SK-N-DZ (cell line): ENCODE data around the gene DEXI.
A peak's percentile ranks its signal among the peaks of the same experiment; 100 is the strongest.
"Not testable (repeated sequence)": the region's sequence is repeated elsewhere in the genome, so short reads cannot be mapped to it uniquely, and the experiment has no call there.

ENCODE experiments used
- DNase-seq: peaks from one replicate; pipeline ENCODE4 v3.0.0-alpha.2; 2015; ENCODE audit warnings: low spot score

DEXI gene

GRCh38 chr16:10969615-10970014 is 27.3 kb upstream of the DEXI start:
- no peak for DNase-seq

DNA sequence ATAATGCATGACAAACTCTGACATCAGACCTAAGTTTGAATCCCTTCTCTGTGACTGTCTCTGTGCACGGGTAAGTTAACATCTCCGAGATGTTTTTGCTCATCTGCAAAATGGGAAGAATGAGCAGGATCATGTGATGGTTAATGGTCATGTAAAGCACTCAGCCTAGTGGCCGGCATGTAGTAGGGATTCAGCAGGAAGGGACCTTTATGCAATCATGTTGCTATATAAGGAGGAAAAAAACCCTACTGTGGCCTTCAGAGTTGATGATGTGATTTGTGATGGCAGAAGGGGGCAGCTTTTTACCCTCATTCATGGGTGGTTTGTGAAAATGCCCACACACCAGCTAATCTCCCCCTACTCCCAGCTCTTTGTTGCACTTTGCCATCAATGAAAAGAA is 26.2 kb upstream of the DEXI start:
- no peak for DNase-seq

GRCh38 chr16:10967986-10968385 is 25.7 kb upstream of the DEXI start:
- no peak for DNase-seq

DNA sequence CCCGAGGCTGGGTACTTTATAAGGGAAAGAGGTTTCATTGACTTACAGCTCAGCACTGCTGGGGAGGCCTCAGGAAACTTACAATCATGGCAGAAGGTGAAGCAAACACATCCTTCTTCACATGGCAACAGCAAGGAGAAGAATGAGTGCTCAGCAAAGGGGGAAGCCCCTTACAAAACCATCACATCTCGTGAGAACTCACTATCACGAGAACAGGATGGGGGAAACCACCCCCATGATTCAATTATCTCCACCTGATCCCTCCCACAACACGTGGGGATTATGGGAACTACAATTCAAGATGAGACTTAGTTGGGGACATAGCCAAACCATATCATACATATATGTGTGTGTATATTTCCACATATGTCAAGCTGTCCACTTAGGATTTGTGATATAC is 24.3 kb upstream of the DEXI start:
- not testable (repeated sequence) for DNase-seq

- DNase-seq, result no peak
Measured at GRCh38 chr16:10966129-10966528, 23.9 kb upstream of the DEXI start.

GRCh38 chr16:10965440-10966061 is 23.3 kb upstream of the DEXI start:
- no peak for DNase-seq

GRCh38 chr16:10964891-10965326 is 22.6 kb upstream of the DEXI start:
- no peak for DNase-seq

DNA sequence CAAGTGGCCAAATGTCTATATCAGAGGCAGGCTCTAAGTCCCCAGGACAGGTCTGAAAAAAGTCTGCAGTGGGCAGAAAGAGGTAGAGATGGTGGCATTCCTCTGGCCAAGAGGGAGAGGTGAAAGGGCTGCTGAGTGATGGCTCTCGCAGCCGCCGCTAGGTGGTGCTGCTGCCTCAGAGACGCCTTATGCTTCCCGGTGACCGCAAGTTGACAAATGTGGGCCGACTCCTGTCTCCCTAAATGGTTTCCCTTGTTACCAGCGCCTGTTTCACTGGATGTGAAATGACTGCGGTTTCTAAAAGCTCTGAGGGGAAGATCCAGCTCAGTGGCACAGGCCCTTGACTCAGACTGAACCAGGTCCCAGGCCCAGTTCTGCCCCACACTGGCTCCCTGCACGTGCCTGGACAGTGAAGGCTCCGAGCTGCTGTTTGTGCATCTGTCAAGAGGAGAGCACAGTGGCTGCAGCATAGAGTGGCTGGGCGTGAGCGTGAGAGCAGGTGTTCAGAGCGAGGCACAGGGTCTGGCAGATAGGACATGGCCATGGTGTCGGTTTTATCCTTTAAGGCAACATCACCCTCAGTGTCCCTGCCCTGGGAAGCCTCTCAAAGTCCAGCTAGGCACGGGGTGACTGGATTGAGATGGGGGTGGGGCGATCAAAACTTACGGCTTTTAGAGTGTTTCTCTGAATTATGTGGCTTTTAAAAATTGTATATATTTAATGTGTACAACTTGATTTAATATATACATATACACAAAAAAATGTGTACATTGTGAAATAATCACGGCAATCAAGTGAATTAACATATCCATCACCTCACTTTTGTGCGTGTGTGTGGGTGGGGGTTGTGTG is 22.0 kb upstream of the DEXI start:
- DNase-seq, result peak; percentile 73

- no peak for DNase-seq
Measured at GRCh38 chr16:10961231-10961630, 19.0 kb upstream of the DEXI start.

GRCh38 chr16:10959161-10959560 is 16.9 kb upstream of the DEXI start:
- DNase-seq, result no peak

GRCh38 chr16:10957771-10958482 is 15.7 kb upstream of the DEXI start:
- DNase-seq, result peak; percentile 53

GRCh38 chr16:10954903-10955302 is 12.6 kb upstream of the DEXI start:
- DNase-seq, result no peak

- DNase-seq, result no peak
Measured at GRCh38 chr16:10951026-10951425, 8.8 kb upstream of the DEXI start.

DNA sequence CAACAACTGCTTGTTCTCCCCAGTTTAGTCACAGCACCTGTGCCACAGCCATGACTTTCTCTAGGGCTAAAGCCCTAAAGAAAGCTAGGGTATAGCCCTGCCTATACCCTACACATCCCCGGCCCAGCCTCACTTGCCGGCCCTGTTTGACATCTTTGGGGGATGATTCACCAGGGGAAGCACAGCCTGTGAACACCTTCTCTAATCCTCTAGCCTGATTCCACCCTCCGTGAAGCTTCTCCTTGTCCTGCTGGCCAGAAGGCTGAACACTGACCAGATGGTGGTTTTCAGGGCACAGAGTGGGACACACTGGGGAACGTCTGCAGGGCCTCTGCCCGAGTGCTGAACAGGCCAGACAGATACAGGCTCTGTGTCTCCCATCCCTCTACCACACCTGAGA is 8.1 kb upstream of the DEXI start:
- DNase-seq, result no peak

DNA sequence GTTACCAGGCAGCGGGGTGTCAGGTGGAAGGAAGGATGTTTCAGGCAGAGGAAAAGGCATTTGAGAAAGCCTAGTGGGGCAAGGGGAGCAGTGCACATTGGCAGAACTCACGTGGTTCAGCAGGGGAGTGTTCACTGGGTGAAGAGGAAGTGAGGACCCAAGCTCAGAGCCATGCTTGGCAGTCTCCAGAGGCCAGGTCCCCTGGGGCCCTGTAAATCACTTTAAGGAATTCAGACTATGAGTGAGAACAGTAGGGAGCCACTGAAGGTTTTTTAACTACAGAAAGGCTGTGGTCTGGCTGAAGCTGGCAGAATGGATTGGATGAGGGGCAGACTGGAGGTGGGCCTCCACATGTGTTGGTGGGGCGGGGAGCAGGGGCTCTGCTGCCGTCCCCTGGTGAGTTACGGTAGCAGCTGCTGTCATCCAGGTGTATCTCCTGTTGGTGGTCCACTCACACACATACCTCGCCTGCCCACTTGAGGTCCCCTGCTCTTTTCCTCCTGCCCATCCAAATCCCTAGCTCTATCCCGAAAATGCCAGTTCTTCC is 7.2 kb upstream of the DEXI start:
- DNase-seq, result no peak

- DNase-seq, result no peak
Measured at GRCh38 chr16:10947211-10947787, 5.0 kb upstream of the DEXI start.

DNA sequence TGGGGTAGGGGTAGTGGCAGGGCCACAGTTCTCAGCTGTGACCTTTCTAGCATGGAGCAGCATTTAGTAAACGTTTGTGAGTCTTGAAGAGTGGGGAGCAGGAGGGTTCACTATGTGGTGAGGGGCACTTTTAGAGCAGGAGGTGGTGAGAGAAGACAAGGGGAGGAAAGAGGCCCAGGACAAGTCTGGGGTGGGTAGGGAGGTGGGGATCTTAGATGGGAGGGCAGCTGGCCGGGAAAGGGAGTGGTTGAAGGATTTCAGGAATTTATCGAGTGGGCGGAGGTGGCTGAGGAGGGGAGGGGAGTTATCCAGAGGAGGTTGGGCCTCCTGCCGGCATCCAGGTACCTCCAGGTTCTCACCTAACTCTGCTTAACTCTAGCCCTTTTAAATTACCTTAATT is 4.0 kb upstream of the DEXI start:
- DNase-seq, result no peak

GRCh38 chr16:10945065-10945787 is 3.0 kb upstream of the DEXI start:
- no peak for DNase-seq

DNA sequence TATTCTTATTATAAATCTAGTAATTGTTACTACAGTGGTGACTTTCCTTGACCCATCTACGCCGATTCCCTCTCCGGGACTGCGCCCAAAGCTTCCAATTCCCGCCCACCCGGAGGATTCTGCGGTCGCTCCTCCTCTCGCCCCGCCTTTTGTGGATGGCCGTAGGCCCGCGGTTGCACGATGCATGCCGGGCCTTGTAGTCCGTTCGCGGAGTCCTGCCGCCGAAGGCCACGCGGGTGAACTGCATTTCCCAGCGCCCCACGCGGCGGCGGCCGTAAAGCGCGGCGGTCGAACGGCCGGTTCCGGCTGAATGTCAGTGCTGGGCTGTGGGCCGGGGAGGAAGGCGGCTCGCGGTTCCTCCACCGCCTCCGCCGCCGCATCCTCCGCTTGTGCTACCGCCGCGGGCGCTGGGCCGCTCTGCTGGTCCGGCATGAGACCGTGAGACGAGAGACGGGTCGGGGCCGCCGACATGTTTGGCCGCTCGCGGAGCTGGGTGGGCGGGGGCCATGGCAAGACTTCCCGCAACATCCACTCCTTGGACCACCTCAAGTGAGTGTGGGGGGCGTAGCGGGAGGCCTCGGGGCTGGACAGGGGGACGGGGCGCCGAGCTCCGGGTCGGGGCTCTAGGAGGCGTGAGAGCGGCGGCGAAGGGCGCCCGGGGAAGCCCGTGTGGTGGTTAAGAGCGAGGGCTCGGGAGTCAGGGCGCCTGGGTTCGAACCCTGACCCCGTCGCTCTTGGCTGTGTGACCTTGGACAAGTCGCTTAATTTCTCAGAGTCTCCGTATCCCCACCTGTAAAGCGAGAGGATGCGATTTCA is 2.2 kb upstream of the DEXI start, which contains the start of gene CLEC16A:
CLEC16A (plus strand) TSS at position 316 of the 816 bp plus-strand sequence; CDS start at position 470, 154 bp downstream.
- DNase-seq, result peak; percentile 94

DNA sequence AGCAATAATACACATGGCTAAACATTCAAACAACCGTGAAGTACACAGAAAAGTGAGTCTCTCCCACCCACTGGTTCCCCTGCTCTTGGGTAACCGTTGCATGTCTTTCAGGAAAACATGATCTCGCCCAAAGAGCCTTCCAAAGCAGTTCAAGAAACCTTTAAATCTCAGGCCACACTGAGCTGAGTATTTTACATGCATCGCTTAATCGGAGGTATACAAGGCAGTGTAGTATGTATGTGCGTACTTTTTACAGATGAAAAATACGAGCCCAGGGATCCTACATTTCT is 741 bp upstream of the DEXI start:
- DNase-seq, result no peak
